ENCODE data around the gene EIF3K.

DNA sequence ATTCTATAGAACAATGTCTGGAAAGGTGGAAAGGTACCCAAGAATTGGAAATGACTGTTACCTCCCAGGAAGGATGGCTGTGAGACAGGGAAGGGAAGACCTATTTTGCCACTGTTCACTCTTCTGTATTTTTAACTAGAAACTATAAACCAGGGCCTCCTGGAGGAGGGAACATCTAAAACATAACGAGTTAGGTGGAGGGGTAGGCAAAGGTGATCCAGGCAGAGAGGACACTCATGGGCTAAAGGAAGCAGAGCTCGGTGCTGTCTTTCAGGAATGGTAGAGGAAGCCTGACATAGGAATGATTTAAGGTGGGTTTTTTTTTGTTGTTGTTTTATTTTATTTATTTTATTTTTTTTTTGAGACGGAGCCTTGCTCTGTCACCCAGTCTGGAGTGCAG lies 5.8 kb downstream of the EIF3K start:
- TF ChIP-seq CTCF (IDR thresholded peaks at IDR 0.05), result no peak
- TF ChIP-seq POLR2A (IDR thresholded peaks at IDR 0.05), result no peak

Measured in tibial nerve (tissue), 3 donors.